Natural killer cell treated with Interleukin-12 subunit alpha and Interleukin-12 subunit beta and Interleukin-15 and Interleukin-18, amount 100 ng/mL, for 72 hours (primary cell): ENCODE measurements around the gene GLI3. TPM values are rescaled to one million over a fixed set of nuclear protein-coding genes. Genes with fewer than 3 reads are reported as not detected.

ENCODE experiments used
- ATAC-seq, 2 donors: fragments of 150-1000 bp; cut with Tn5 transposase in 1 of 2; sonication (Bioruptor Pico), chemical (Tn5 transposase) in 1 of 2; 2 replicates each; pipeline ENCODE4 v1.10.0; 2021
- DNase-seq: peaks from one replicate; pipeline ENCODE4 v3.0.0; 2022; ENCODE audit warnings: low spot score
- H3K27ac Mint-ChIP-seq, 2 donors: 1 replicate in 1 of 2; 2 replicates in 1 of 2; pipeline ENCODE4 v1.8.0; 2022; ENCODE audit warnings: mixed read lengths in 2 of 2, mild to moderate bottlenecking in 1 of 2, moderate library complexity in 1 of 2
- H3K27me3 Mint-ChIP-seq, 2 donors: 1 replicate in 1 of 2; 2 replicates in 1 of 2; pipeline ENCODE4 v1.8.0; 2022; ENCODE audit warnings: mixed read lengths in 2 of 2
- H3K36me3 Mint-ChIP-seq: one replicate; pipeline ENCODE4 v1.8.0; 2022; ENCODE audit warnings: mixed read lengths
- H3K4me1 Mint-ChIP-seq, 2 donors: 1 replicate in 1 of 2; 2 replicates in 1 of 2; pipeline ENCODE4 v1.8.0; 2022; ENCODE audit warnings: low read depth in 2 of 2, mixed read lengths in 2 of 2, mild to moderate bottlenecking in 1 of 2
- H3K4me3 Mint-ChIP-seq: one replicate; pipeline ENCODE4 v1.8.0; 2022; ENCODE audit warnings: mixed read lengths
- H3K9me3 Mint-ChIP-seq: 2 replicates; pipeline ENCODE4 v1.8.0; 2022; ENCODE audit warnings: mixed read lengths
- total RNA-seq, 2 donors: library from RNA; stranded (reverse); gene quantifications; one replicate each; pipeline ENCODE4 v1.2.3, GENCODE V29; 2022

GLI3 gene
- total RNA-seq, 2 donors from 2014 or later: 0.25 to 1.1 TPM

- ATAC-seq: no peak
- Mint-ChIP-seq H3K27ac (peak overlapping the region in 1 of 2 donors; percentile 39), H3K36me3 (no peaks in the 10 kb centered on the region), H3K9me3 (no peaks in the 10 kb centered on the region), H3K4me1 (peaks cover 14 to 45% of the 10 kb centered on the region in 2 donors), H3K4me3 (no peak overlapping the region), H3K27me3 (peaks cover 0 to 4% of the 10 kb centered on the region in 2 donors)
- DNase-seq: no peak
These were observed 132.3 kb downstream of the GLI3 start for GRCh38 chr7:42104694-42105093.

- peaks cover 9 to 41% of the 10 kb centered on the region in 2 donors for H3K4me1 Mint-ChIP-seq
- H3K27me3 Mint-ChIP-seq: peaks cover 0 to 4% of the 10 kb centered on the region in 2 donors
- DNase-seq: no peak
- H3K27ac Mint-ChIP-seq: peak overlapping the region in 1 of 2 donors; percentile 39
- no peaks in the 10 kb centered on the region for H3K9me3 Mint-ChIP-seq
- ATAC-seq: no peak
- no peaks in the 10 kb centered on the region for H3K36me3 Mint-ChIP-seq
- H3K4me3 Mint-ChIP-seq: no peak overlapping the region
These were observed 132.8 kb downstream of the GLI3 start for GRCh38 chr7:42104231-42104630.

- H3K9me3 Mint-ChIP-seq: no peaks in the 10 kb centered on the region
- H3K36me3 Mint-ChIP-seq: no peaks in the 10 kb centered on the region
- DNase-seq (no peak), ATAC-seq (no peak)
- H3K4me1 Mint-ChIP-seq: peaks cover 3 to 36% of the 10 kb centered on the region in 2 donors
- H3K27ac Mint-ChIP-seq: peak overlapping the region in 1 of 2 donors; percentile 39
- H3K4me3 Mint-ChIP-seq: no peak overlapping the region
- peaks cover 0 to 4% of the 10 kb centered on the region in 2 donors for H3K27me3 Mint-ChIP-seq
These were observed 133.6 kb downstream of the GLI3 start for GRCh38 chr7:42103456-42103855.

- Mint-ChIP-seq H3K36me3 (no peaks in the 10 kb centered on the region), H3K27ac (peak overlapping the region in 1 of 2 donors; percentile 59), H3K4me1 (peaks cover 0 to 34% of the 10 kb centered on the region in 2 donors), H3K4me3 (no peak overlapping the region), H3K27me3 (peaks cover 0 to 2% of the 10 kb centered on the region in 2 donors), H3K9me3 (no peaks in the 10 kb centered on the region)
- DNase-seq: no peak
- ATAC-seq: no peak
These were observed 134.0 kb downstream of the GLI3 start for GRCh38 chr7:42103020-42103419.

- Mint-ChIP-seq H3K4me3 (no peak overlapping the region), H3K27me3 (peaks cover 0 to 2% of the 10 kb centered on the region in 2 donors), H3K36me3 (no peaks in the 10 kb centered on the region), H3K4me1 (peaks cover 0 to 29% of the 10 kb centered on the region in 2 donors), H3K27ac (no peak overlapping the region), H3K9me3 (no peaks in the 10 kb centered on the region)
- no peak for ATAC-seq
- DNase-seq: no peak
These were observed 134.7 kb downstream of the GLI3 start for GRCh38 chr7:42102301-42102700.

- Mint-ChIP-seq H3K9me3 (no peaks in the 10 kb centered on the region), H3K36me3 (no peaks in the 10 kb centered on the region), H3K4me1 (peaks cover 0 to 24% of the 10 kb centered on the region in 2 donors), H3K4me3 (no peak overlapping the region), H3K27me3 (peaks cover 0 to 2% of the 10 kb centered on the region in 2 donors), H3K27ac (no peak overlapping the region)
- DNase-seq (no peak), ATAC-seq (peak in 1 of 2 donors; percentile 51)
These were observed 136.9 kb downstream of the GLI3 start for GRCh38 chr7:42100156-42100508.

- H3K4me3 Mint-ChIP-seq: no peak overlapping the region
- DNase-seq (no peak), ATAC-seq (no peak)
- peaks cover 0 to 24% of the 10 kb centered on the region in 2 donors for H3K4me1 Mint-ChIP-seq
- H3K36me3 Mint-ChIP-seq: no peaks in the 10 kb centered on the region
- no peaks in the 10 kb centered on the region for H3K9me3 Mint-ChIP-seq
- peaks cover 0 to 2% of the 10 kb centered on the region in 2 donors for H3K27me3 Mint-ChIP-seq
- H3K27ac Mint-ChIP-seq: no peak overlapping the region
These were observed 137.4 kb downstream of the GLI3 start for GRCh38 chr7:42099470-42100155.

- Mint-ChIP-seq H3K36me3 (no peaks in the 10 kb centered on the region), H3K9me3 (no peaks in the 10 kb centered on the region), H3K4me3 (no peak overlapping the region), H3K27me3 (no peaks in the 10 kb centered on the region), H3K4me1 (peaks cover 0 to 21% of the 10 kb centered on the region in 2 donors), H3K27ac (no peak overlapping the region)
- no peak for DNase-seq
- ATAC-seq: no peak
These were observed 137.9 kb downstream of the GLI3 start for GRCh38 chr7:42099066-42099465.

GRCh38 chr7:42097752-42098151 lies 139.3 kb downstream of the GLI3 start:
- Mint-ChIP-seq H3K27ac (no peak overlapping the region), H3K36me3 (no peaks in the 10 kb centered on the region), H3K27me3 (no peaks in the 10 kb centered on the region), H3K4me3 (no peak overlapping the region), H3K4me1 (peaks cover 0 to 12% of the 10 kb centered on the region in 2 donors), H3K9me3 (no peaks in the 10 kb centered on the region)
- ATAC-seq: no peak
- DNase-seq: no peak

GRCh38 chr7:42096681-42097561 lies 140.1 kb downstream of the GLI3 start:
- no peak overlapping the region for H3K4me3 Mint-ChIP-seq
- H3K9me3 Mint-ChIP-seq: no peaks in the 10 kb centered on the region
- H3K4me1 Mint-ChIP-seq: peaks cover 0 to 12% of the 10 kb centered on the region in 2 donors
- H3K36me3 Mint-ChIP-seq: no peaks in the 10 kb centered on the region
- ATAC-seq (no peak), DNase-seq (no peak)
- no peaks in the 10 kb centered on the region for H3K27me3 Mint-ChIP-seq
- H3K27ac Mint-ChIP-seq: no peak overlapping the region

- Mint-ChIP-seq H3K9me3 (no peaks in the 10 kb centered on the region), H3K27ac (no peak overlapping the region), H3K36me3 (no peaks in the 10 kb centered on the region), H3K4me3 (no peak overlapping the region), H3K4me1 (peaks cover 0 to 12% of the 10 kb centered on the region in 2 donors), H3K27me3 (no peaks in the 10 kb centered on the region)
- DNase-seq: no peak
- no peak for ATAC-seq
These were observed 140.7 kb downstream of the GLI3 start for GRCh38 chr7:42096268-42096667.

- H3K4me3 Mint-ChIP-seq: no peak overlapping the region
- H3K27ac Mint-ChIP-seq: peak overlapping the region in 1 of 2 donors; percentile 3
- H3K36me3 Mint-ChIP-seq: no peaks in the 10 kb centered on the region
- peaks cover 0 to 12% of the 10 kb centered on the region in 2 donors for H3K4me1 Mint-ChIP-seq
- ATAC-seq (no peak), DNase-seq (no peak)
- H3K9me3 Mint-ChIP-seq: no peaks in the 10 kb centered on the region
- no peaks in the 10 kb centered on the region for H3K27me3 Mint-ChIP-seq
These were observed 141.2 kb downstream of the GLI3 start for GRCh38 chr7:42095791-42096190.

GRCh38 chr7:42093349-42093905 lies 143.6 kb downstream of the GLI3 start:
- DNase-seq (no peak), ATAC-seq (no peak)
- H3K36me3 Mint-ChIP-seq: no peaks in the 10 kb centered on the region
- H3K9me3 Mint-ChIP-seq: peaks cover 4% of the 10 kb centered on the region
- no peak overlapping the region for H3K4me3 Mint-ChIP-seq
- peak overlapping the region in 1 of 2 donors; percentile 46 for H3K27ac Mint-ChIP-seq
- H3K27me3 Mint-ChIP-seq: no peaks in the 10 kb centered on the region
- peaks cover 0 to 10% of the 10 kb centered on the region in 2 donors for H3K4me1 Mint-ChIP-seq
